HG03095 (cell line): Measurements from ENCODE around the gene RHOV.

Source experiments
- ATAC-seq: cut with Tn5 transposase; IDR thresholded peaks from one replicate; pipeline ENCODE4 v1.9.1; 2021; ENCODE audit warnings: moderate library complexity; ENCODE audit not compliant: unreplicated experiment

The RHOV gene

GRCh38 chr15:40904552-40905201, 30.6 kb upstream of the RHOV start:
- no peak for ATAC-seq

- ATAC-seq = no peak
Observed at GRCh38 chr15:40902605-40903561, 28.8 kb upstream of the RHOV start.

GRCh38 chr15:40901053-40901443, 27.0 kb upstream of the RHOV start:
- no peak for ATAC-seq

- no peak for ATAC-seq
Observed at GRCh38 chr15:40900256-40901052, 26.4 kb upstream of the RHOV start.

GRCh38 chr15:40899536-40900207, 25.6 kb upstream of the RHOV start:
- no peak for ATAC-seq

GRCh38 chr15:40894681-40895448, 20.8 kb upstream of the RHOV start:
- ATAC-seq = no peak

- peak; percentile 80 for ATAC-seq
Observed at GRCh38 chr15:40893733-40894680, 20.0 kb upstream of the RHOV start, which contains the start of gene VPS18. TSS of gene VPS18 (plus strand) at chr15:40894450. CDS start at chr15:40894769, 319 bp downstream.

GRCh38 chr15:40893019-40893670, 19.1 kb upstream of the RHOV start:
- no peak for ATAC-seq

- no peak for ATAC-seq
Observed at GRCh38 chr15:40892447-40893012, 18.5 kb upstream of the RHOV start.

- no peak for ATAC-seq
Observed at GRCh38 chr15:40891810-40892446, 17.9 kb upstream of the RHOV start.

- ATAC-seq = no peak
Observed at GRCh38 chr15:40891138-40891537, 17.1 kb upstream of the RHOV start.

GRCh38 chr15:40889112-40889511, 15.1 kb upstream of the RHOV start:
- ATAC-seq = no peak

GRCh38 chr15:40886586-40886985, 12.6 kb upstream of the RHOV start:
- no peak for ATAC-seq

GRCh38 chr15:40881351-40881750, 7.3 kb upstream of the RHOV start:
- no peak for ATAC-seq

- no peak for ATAC-seq
Observed at GRCh38 chr15:40879609-40880008, 5.6 kb upstream of the RHOV start.

GRCh38 chr15:40878785-40879184, 4.8 kb upstream of the RHOV start:
- ATAC-seq = peak; percentile 52

GRCh38 chr15:40877694-40878093, 3.7 kb upstream of the RHOV start:
- no peak for ATAC-seq
